ENCODE measurements around the gene HOXA6. TPM values are rescaled to one million over a fixed set of nuclear protein-coding genes. Genes with fewer than 3 reads are reported as not detected.
A peak's percentile ranks its signal among the peaks of the same experiment; 100 is the strongest.

The HOXA6 gene
- total and polyA plus RNA-seq, 2 donors (not counting 3 experiments of a cell fraction or from before 2014, with no cell fraction given), result 10.0 to 20.7 TPM

DNA sequence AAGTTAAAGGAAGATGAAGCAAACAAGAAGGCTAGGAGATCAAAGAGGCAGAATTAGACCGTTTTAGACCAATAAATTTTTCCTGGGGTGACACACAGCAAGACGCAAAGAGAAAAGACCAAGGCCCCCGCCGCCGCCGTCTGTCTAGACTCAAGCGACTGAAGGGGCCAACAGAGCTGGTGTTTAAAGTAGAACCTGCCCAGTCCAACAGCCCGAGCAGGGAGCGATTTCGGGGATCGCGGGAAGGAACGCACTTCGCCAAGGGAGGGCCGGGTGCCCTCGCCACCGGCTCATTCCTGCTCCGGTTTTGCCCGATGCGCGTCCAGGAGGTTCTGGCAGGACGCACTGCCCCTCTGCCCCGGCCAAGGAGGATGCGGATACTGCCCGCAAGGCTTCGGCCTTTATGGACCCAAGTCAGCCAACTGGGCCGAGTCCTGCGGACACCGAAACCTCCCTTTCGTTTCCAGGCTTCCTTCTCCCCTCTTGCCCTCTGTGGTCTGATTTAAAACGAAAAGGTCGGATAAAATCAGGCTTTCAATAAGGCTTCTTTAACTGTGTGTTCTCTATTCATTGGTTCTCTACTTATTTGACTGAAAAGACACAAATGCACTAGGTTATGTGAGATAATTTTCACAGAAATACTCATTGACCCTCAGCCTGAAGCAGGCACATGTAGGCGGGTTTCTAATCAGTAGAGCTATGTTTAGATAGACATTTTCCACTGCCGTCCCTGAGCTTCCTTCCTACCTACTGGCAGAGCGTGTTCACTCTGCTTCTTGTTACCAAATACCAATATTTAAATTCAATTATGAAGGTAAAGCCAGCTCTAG, 11.1 kb upstream of the HOXA6 start:
- peak overlapping the region; percentile 69 for H3K27ac ChIP-seq (ENCODE audit: insufficient read depth, low read depth, low read length)
- H4K20me1 ChIP-seq (replicated peaks; ENCODE audit: control insufficient read depth, extremely low read depth, insufficient read depth, low read length), result no peaks in the 10 kb centered on the region
- H3K27me3 ChIP-seq (ENCODE audit: control insufficient read depth in 2 of 2, insufficient read depth in 2 of 2, low read length in 2 of 2), result no peaks in the 10 kb centered on the region
- DNase-seq (ENCODE audit: low read depth, low spot score) (peak; percentile 72), FAIRE-seq (peak; percentile 35)
- no peaks in the 10 kb centered on the region for H3K9me3 ChIP-seq (replicated peaks; ENCODE audit: control insufficient read depth, insufficient read depth, low read length)
- H3K36me3 ChIP-seq (ENCODE audit: control insufficient read depth in 2 of 2, extremely low read depth in 1 of 2, insufficient read depth in 2 of 2, low read length in 2 of 2), result peaks cover 3 to 4% of the 10 kb centered on the region in 2 experiments
- H3K4me1 ChIP-seq (ENCODE audit: control insufficient read depth, extremely low read depth, insufficient read depth, low read length), result peaks cover 61% of the 10 kb centered on the region
- H3K79me2 ChIP-seq (ENCODE audit: control insufficient read depth, insufficient read depth, low read length), result peaks cover 78% of the 10 kb centered on the region
- no peaks in the 10 kb centered on the region for H3K9me1 ChIP-seq (replicated peaks; ENCODE audit: control insufficient read depth, extremely low read depth, insufficient read depth, low read length)
- no TSS peak for BruUV-seq (replicated peaks)
- peak overlapping the region; percentile 74 for H3K4me2 ChIP-seq (ENCODE audit: insufficient read depth, low read length)
- ChIA-PET CTCF (interaction anchor here (0.7 to 4.1 kb wide), 22 partner anchors 7 to 1266 kb away, joined by 3 to 48 read pairs (median 4); partner anchors contain the start of genes HOXA5 and HOXA6), POLR2A (interaction anchor here (0.7 to 1.7 kb wide), 5 partner anchors 9 to 15 kb away, joined by 3 to 5 read pairs (median 3); partner anchors contain the start of gene HOXA5)
- peak overlapping the region; percentile 78 for H3K9ac ChIP-seq (replicated peaks; ENCODE audit: extremely low read depth, insufficient read depth, low read length)
- H3K4me3 ChIP-seq (replicated peaks in 1 of 3; ENCODE audit: insufficient read depth in 1 of 3, low read depth in 1 of 3, low read length in 3 of 3), result peak overlapping the region in 2 of 3 experiments; percentile 30 to 32
- intact Hi-C loops (cut with micrococcal nuclease) (loop anchor here (1.0 to 5.0 kb wide), 3 partner anchors 7 to 1001 kb away; partner anchors contain the start of genes CBX3 and HNRNPA2B1), dilution Hi-C loops (cut with MboI; ENCODE audit: extremely low pct_ligation_motif_present, low sequenced_read_pairs) (loop anchor here (25.0 kb wide), 1 partner anchor 971 kb away; no protein-coding TSS in a partner anchor)
- peak overlapping the region; percentile 17 for H2AFZ ChIP-seq (ENCODE audit: low read depth, low read length)
- TF ChIP-seq, protein P1, sequence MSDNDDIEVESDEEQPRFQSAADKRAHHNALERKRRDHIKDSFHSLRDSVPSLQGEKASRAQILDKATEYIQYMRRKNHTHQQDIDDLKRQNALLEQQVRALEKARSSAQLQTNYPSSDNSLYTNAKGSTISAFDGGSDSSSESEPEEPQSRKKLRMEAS (IDR thresholded peaks at IDR 0.05; ENCODE audit: insufficient read depth, insufficient read length), result no peak

DNA sequence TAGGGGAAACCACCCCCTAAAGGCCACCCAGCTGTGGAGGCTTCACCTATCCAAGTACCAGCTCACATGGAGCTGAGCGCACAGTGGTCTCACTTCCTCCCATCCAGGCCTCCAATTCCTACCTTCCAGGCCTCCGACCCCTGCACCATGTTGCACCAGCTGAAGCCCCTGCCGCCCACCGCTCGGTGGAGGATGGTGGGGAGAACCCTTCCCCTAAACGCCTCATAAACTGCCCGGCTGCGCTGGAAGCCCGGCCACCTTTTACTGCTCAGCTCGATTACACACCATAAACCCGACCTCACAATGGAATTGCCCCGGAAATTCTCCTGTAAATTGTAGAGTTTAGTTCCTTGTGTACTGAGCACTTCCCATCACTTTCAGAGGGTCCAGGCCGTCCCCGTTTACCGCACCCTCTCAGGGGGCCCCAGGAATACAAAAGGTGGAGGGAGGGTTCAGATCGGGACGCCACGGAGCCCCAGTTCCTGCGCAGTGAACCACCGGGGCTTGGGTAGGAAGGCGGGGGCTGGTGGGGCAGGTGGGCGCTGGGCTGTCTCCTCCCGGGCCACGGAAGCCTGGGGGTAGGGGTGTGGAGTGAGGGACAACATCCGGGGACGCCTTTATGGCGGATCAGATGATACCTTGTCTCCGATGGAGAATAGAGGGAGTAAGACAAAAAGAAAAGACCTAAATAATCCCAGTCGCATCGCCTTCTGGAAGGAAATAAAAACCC, 10.3 kb upstream of the HOXA6 start:
- intact Hi-C loops (cut with micrococcal nuclease) (loop anchor here (2.0 to 5.0 kb wide), 2 partner anchors 957 to 1001 kb away; partner anchors contain the start of genes CBX3 and HNRNPA2B1), dilution Hi-C loops (cut with MboI; ENCODE audit: extremely low pct_ligation_motif_present, low sequenced_read_pairs) (loop anchor here (25.0 kb wide), 1 partner anchor 971 kb away; no protein-coding TSS in a partner anchor)
- Histone ChIP-seq H3K4me2 (ENCODE audit: insufficient read depth, low read length) (peak overlapping the region; percentile 74), H2AFZ (ENCODE audit: low read depth, low read length) (peak overlapping the region; percentile 17), H3K9me1 (replicated peaks; ENCODE audit: control insufficient read depth, extremely low read depth, insufficient read depth, low read length) (no peaks in the 10 kb centered on the region), H3K36me3 (ENCODE audit: control insufficient read depth in 2 of 2, extremely low read depth in 1 of 2, insufficient read depth in 2 of 2, low read length in 2 of 2) (peaks cover 0 to 1% of the 10 kb centered on the region in 2 experiments), H4K20me1 (replicated peaks; ENCODE audit: control insufficient read depth, extremely low read depth, insufficient read depth, low read length) (no peaks in the 10 kb centered on the region), H3K4me1 (ENCODE audit: control insufficient read depth, extremely low read depth, insufficient read depth, low read length) (peaks cover 69% of the 10 kb centered on the region), H3K27me3 (ENCODE audit: control insufficient read depth in 2 of 2, insufficient read depth in 2 of 2, low read length in 2 of 2) (no peaks in the 10 kb centered on the region), H3K9me3 (replicated peaks; ENCODE audit: control insufficient read depth, insufficient read depth, low read length) (no peaks in the 10 kb centered on the region), H3K4me3 (replicated peaks in 1 of 3; ENCODE audit: insufficient read depth in 1 of 3, low read depth in 1 of 3, low read length in 3 of 3) (peak overlapping the region in 2 of 3 experiments; percentile 11 to 32), H3K79me2 (ENCODE audit: control insufficient read depth, insufficient read depth, low read length) (peaks cover 78% of the 10 kb centered on the region), H3K9ac (replicated peaks; ENCODE audit: extremely low read depth, insufficient read depth, low read length) (peak overlapping the region; percentile 78), H3K27ac (ENCODE audit: insufficient read depth, low read depth, low read length) (peak overlapping the region; percentile 69)
- DNase-seq (ENCODE audit: low read depth, low spot score), result no peak
- ChIA-PET POLR2A (interaction anchor here (0.7 to 1.7 kb wide), 2 partner anchors 11 to 14 kb away, joined by 3 to 5 read pairs; partner anchors contain the start of gene HOXA5), CTCF (interaction anchor here (0.9 to 4.1 kb wide), 10 partner anchors 8 to 475 kb away, joined by 3 to 48 read pairs (median 6); partner anchors contain the start of genes HOXA10 and HOXA5)
- FAIRE-seq, result peak; percentile 78
- TF ChIP-seq MYC (IDR thresholded peaks at IDR 0.05; ENCODE audit: low read depth, low read length) (no peak), POLR2AphosphoS5 (IDR thresholded peaks at IDR 0.05; ENCODE audit: insufficient read depth, low read depth, low read length) (no peak), EZH2 (IDR thresholded peaks at IDR 0.05; ENCODE audit: borderline replicate concordance, low read depth, low read length, severe bottlenecking) (no peak), JUN (IDR thresholded peaks at IDR 0.05; ENCODE audit: borderline replicate concordance, insufficient read depth, insufficient read length, low read depth) (no peak), POLR2A (IDR thresholded peaks at IDR 0.05; ENCODE audit: low read depth, low read length) (no peak), GATA2 (IDR thresholded peaks at IDR 0.05; ENCODE audit: insufficient read depth, insufficient read length, low read depth, low read length) (no peak), FOS (IDR thresholded peaks at IDR 0.05; ENCODE audit: borderline replicate concordance, insufficient read depth, low read length) (no peak)
- TF ChIP-seq, protein P1 (IDR thresholded peaks at IDR 0.05; ENCODE audit: insufficient read depth, insufficient read length), result no peak
- TF ChIP-seq, protein P2, sequence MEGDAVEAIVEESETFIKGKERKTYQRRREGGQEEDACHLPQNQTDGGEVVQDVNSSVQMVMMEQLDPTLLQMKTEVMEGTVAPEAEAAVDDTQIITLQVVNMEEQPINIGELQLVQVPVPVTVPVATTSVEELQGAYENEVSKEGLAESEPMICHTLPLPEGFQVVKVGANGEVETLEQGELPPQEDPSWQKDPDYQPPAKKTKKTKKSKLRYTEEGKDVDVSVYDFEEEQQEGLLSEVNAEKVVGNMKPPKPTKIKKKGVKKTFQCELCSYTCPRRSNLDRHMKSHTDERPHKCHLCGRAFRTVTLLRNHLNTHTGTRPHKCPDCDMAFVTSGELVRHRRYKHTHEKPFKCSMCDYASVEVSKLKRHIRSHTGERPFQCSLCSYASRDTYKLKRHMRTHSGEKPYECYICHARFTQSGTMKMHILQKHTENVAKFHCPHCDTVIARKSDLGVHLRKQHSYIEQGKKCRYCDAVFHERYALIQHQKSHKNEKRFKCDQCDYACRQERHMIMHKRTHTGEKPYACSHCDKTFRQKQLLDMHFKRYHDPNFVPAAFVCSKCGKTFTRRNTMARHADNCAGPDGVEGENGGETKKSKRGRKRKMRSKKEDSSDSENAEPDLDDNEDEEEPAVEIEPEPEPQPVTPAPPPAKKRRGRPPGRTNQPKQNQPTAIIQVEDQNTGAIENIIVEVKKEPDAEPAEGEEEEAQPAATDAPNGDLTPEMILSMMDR (IDR thresholded peaks at IDR 0.05; ENCODE audit: extremely low read depth in 1 of 2, insufficient read depth in 1 of 2, low read depth in 1 of 2, low read length in 2 of 2), result no peak
- no TSS peak for BruUV-seq (replicated peaks)

Data from endothelial cell of umbilical vein (primary cell).